Activated CD8-positive, alpha-beta memory T cell treated with anti-CD3 and anti-CD28 coated beads for 4 hours (primary cell): ENCODE measurements around the gene SFI1.
"Not testable (repeated sequence)": the region's sequence is repeated elsewhere in the genome, so short reads cannot be mapped to it uniquely, and the experiment has no call there.

Source experiments
- DNase-seq, 2 donors: peaks; one replicate each; pipeline ENCODE4 v3.0.0-alpha.2; 2020; ENCODE audit warnings: low read depth in 2 of 2

SFI1 gene

DNA sequence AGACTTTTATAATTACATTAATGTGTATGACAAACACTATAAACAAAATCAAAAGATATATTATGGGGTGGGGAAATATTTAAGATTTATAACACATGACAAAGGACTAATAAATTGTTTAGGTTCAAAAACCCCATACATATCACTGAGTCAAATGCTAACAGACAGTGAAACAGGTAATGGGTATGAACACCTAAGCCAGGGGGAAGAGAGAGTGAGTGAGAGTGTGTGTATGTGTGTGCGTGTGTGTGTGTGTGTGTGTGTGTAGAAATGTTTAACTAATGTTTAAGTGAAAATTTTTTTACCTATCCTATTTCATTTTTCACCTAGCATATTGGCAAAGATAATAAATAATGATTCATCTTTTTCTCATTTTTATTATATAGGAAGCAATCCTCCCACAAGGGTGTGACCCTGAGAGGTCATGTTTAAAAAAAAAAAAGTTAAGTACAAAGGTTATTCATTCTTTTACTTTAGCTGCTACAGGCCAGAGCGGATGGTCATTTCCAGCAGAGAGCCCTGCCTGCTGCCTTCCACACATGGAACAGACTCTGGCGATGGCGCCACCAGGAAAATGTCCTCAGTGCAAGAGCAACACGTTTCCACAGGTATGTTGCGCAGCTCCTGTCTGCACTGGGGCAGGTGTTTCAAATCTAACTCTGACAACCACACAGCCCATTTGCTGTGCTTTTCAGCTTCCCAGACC lies 92.8 kb downstream of the SFI1 start:
- no peak for DNase-seq

DNA sequence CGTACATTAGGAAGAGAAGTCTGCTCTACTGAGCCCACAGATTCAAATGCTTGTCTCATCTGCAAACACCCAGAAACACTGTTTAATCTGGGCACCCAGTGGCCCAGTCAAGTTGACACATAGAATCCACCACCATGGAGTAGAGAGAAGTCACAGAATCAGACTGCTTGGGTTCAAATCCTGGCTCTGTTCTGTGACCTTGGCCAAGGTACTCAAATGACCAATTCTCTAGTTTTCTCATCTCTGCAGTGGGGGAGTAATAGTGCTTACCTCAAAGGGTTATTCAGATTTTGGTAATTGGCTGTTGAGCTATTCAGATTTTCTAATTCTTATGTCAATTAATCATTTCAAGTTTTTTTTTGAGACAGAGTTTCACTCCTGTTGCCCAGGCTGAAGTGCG lies 93.8 kb downstream of the SFI1 start:
- DNase-seq = not testable (repeated sequence)

DNA sequence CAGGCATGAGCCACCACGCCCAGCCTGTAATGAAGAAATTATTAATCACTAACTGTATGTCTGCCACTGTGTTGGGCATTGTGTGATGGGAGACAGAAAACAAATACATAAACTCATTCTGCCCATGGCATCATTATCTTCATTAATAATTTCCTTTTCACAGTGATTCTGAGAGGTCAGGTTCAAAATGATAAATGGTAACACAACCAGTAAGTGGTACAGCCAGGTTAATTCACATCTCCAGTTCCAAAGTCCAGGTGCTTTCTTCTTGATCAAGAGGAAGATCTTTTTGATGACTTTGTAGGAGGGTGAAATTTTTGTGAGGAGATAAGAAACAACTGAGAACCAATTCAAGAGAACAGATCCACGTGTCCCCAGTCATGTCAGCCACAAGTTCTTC lies 98.9 kb downstream of the SFI1 start:
- no peak for DNase-seq

DNA sequence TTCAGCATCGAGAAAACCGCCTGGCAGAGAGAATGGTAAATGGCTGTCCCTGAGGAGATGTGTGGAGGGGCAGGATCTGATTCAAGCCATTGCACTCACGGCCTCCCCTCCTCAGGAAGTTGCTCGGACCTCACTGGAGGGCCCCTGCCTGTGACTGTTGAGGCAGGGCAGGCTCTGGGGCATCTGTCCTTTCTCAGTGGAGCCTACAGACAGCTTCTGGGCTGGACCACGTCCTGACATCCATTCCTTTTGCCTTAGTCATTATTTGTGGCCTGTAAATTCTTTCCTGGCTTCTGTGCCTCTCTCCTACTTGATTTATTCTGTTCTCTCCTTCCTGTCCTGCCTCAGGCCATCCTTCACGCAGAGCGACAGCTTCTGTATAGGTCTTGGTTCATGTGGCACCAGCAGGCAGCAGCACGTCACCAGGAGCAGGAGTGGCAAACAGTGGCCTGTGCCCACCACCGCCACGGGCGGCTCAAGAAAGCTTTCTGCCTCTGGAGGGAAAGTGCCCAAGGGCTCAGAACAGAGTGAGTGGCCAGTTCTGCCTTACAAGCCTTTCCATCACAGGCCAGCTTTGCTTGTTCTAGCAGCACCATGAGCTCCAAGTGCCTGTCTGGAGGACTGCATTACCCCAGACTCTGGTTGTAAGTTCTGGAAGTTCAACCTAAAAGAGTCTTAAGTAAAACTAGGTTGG lies 106.1 kb downstream of the SFI1 start:
- no peak for DNase-seq

DNA sequence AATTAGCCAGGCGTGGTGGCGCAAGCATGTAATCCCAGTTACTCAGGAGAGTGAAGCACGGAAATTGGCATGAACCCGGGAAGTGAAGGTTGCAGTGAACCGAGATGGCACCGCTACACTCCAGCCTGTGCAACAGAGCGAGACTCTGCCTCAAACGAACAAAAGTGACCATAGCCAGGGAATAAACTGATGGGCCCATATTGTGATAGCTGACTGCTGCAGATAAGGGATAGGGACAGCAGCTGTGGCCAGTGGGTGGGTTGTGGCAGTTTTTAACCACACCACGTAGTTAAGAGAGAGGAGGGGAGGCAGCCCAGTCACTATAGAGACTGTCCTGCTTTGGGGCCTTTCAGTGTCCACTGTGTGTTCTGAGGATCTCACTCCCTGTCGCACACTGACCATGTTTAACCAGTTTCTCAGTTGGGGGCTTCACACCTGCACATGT lies 106.8 kb downstream of the SFI1 start:
- no peak for DNase-seq

DNA sequence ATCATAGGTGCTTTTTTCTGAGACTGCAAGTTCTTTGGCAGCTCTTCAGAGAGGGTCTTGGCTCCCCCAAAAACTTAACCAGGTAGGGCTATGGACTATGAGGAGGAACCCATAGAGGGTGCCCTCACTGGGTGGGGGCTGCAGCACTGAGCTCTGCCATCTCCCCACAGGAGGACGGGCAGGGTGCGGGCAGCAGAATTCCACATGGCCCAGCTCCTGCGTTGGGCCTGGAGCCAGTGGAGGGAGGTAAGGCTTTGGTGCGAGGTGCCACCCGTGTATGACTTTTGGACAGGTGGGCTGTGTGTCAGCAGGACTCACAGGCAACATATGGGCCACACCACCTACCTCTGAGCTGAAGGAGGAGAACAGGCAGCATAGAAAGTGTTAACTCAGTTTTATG lies 107.2 kb downstream of the SFI1 start:
- no peak for DNase-seq

DNA sequence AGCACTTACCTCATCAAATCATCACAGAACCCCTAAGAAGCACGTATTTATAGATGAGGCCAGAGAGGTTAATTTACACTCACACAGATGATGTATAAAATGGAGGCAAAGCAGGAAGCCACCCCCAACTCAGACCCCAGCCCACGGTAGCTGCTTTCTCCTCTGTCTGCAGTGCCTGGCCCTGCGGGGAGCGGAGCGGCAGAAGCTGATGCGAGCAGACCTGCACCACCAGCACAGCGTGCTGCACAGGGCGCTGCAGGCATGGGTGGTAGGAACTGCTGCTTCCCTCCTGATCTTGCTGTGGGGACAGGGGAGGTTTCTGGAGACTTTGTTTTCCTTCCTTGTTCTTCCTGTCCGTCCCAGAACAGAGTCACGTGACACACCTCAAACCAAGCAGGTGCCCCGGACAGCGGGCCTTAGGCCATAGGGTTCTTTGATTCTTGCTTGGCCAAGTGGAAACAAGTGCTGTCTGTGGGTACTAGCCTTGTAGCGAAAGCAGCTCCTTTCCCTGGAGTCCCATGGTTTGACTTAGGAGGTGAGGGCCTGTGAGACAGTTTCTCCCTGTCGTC lies 107.9 kb downstream of the SFI1 start:
- no peak for DNase-seq

DNA sequence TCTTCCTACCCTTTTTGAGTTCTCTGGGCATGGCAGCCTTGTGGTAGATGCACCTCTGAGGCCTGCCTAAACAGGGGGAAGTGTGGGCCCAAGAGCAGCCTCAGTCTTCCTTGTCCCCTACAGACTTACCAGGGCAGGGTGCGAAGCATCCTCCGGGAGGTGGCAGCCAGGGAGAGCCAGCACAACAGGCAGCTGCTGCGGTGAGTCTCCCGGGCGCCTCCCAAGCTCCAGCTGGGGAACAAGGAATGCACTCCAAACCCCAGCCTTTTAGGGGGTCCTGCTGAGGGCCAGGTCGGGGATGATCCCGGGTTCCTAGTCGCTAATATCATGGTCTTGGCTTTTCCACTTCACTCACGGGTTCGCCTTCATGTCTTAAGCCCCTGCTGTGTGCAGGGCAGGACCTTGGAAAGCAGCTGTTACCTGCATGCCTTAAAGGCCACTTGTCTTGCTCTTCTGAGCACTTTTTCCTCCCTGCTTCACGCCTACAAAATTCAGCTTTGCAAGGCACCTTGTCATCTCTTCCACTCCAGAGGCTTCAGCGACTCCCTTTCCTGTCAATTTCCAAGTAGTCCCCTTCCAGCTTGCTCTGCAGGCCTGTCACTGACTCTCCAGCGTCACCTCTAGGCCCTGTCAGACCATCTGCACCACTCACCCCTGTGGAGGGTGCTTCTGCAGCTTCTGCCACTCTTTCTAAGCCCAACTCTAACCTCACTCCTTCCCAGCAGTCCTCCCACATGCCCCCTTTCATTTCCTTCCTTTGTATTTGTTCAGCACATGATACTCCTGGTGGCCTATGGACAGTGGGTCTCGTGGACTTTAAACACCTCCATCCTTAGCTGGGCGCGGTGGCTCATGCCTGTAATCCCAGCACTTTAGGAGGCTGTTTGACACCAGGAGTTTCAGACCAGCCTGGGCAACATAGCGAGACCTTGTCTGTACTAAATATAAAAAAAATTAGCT lies 108.7 kb downstream of the SFI1 start:
- DNase-seq = no peak

DNA sequence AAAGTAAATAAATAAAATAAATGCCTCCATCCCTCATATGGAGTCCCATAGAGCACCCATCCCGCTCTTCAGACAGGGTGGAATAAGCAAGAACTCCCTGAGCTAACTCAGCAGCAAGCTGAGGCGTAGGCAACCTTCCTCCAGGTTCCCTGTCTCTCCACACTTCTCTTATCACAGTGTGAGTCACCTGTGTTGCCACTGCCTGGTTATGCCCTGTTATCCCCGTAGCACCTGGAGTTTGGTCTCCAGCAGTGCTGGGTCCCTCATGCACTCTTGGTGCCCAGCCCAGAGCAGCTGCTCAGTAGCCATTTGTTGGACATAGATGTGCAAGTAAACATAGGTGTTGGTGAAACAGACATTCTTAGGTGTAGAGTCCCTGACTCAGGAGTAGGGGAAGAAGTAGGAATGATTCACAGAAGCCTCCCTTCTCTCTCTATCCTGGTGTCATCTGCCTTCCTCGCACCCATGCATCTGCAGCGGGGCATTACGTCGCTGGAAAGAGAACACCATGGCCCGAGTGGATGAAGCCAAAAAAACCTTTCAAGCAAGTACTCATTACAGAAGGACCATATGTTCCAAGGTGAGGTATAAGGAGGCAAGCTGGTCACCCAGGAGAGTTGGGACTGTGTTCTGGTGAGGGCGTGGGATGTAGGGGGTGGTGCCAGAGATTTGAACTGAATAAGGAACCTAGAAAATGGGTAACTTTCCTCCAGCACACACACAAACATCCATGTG lies 109.7 kb downstream of the SFI1 start:
- DNase-seq = no peak

DNA sequence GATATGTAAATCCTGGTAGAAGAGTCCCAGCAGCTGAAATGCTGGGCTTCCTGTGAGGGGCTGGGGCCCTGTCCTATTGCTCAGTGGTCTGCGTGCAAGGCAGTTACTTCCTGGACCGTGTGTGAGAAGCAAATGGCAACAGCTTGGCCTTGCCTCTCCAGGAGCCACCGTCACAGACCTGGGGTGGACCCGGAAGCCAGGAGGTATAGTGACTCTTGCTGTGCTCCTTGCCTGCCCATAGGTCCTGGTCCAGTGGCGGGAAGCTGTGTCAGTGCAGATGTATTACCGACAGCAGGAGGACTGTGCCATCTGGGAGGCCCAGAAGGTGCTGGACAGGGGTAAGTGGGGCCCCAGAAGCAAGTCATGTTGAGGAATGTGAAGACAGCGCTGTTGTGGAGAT lies 111.4 kb downstream of the SFI1 start:
- DNase-seq = no peak

DNA sequence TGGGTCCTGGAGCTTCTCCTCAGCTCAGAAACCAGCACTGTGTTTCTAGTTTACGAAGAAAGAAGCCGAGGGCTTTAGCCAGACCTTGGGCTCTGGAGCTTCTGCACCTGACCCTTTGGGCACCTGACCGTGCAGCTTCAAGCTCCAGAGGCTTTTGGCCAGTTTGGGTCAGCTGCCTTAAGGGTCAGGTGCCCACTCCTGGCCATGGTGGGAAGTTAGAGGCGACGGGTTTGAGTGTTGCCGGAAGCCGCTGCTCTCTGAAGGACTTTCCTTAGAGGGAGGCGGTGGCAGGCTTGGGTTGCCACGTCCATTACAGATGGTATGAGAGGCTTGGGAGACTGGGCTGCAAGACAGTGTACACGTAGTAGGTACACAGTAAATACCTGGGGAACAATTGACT lies 113.4 kb downstream of the SFI1 start:
- DNase-seq = no peak

DNA sequence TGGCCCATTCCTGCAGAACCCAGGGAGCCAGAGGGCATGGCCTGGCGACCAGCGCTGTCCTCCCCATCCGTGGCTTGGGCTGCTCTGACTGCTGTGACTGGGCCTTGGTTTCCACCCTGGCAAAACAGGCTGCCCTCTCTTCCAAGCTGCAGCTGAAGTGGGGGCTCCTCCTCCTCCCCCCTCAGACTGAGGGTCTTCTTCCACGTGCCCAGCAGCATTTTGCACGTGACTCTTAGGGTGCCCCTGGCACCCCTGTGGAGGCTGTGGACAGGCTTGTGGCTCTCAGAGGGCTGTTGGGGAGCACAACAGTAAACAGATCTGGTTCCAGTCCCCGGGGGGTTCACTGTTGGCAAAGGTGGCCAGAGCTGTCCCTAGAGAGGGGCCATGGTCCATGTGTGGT lies 114.3 kb downstream of the SFI1 start:
- DNase-seq = no peak

DNA sequence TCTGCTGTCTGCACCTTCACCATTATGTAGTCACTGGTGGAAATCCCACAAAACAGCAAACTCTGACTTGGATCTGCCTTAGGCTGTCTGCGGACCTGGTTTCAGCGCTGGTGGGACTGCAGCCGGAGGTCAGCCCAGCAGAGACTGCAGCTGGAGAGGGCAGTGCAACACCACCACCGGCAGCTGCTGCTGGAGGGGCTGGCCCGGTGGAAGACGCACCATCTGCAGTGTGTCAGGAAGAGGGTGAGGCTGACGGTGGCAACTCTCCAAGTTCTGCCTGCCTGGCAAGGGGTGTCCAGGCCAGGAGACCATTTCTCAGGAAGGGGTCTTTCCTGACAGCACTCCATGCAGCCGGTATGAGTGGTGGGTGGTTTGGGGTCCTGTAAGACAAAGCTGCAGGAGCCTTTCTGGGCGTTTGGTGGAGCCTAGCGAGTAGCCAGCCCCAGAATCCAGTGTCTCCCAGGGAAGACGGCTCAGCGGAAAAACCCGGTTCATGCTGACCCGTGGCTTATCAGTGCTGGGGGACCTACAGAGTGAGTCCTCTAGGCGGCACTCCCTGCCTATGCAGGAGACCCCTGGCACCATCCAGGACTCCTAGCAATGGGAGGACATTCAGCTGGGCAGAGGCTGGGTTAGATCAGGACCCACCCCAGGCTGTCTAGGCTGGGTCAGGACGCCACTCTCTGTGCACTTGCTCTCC lies 114.9 kb downstream of the SFI1 start:
- DNase-seq = no peak

DNA sequence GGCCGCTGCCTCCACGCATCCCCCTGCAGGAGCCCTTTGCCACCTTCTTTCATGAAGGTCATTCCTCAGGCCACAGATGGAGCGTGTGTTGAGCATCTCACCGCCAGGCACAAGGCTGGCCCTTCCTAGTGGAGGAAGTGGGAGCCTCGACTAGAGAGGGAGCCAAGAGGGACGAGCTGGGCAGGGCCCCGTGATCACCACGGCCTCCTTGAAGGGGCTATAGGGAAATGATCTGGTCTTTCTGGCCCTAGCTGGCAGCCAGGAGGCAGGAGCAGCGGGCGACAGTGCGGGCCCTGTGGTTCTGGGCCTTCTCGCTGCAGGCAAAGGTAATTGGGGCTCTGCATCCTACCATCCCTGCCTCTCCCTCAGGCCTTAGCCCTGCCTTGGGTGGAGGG lies 116.6 kb downstream of the SFI1 start:
- no peak for DNase-seq

DNA sequence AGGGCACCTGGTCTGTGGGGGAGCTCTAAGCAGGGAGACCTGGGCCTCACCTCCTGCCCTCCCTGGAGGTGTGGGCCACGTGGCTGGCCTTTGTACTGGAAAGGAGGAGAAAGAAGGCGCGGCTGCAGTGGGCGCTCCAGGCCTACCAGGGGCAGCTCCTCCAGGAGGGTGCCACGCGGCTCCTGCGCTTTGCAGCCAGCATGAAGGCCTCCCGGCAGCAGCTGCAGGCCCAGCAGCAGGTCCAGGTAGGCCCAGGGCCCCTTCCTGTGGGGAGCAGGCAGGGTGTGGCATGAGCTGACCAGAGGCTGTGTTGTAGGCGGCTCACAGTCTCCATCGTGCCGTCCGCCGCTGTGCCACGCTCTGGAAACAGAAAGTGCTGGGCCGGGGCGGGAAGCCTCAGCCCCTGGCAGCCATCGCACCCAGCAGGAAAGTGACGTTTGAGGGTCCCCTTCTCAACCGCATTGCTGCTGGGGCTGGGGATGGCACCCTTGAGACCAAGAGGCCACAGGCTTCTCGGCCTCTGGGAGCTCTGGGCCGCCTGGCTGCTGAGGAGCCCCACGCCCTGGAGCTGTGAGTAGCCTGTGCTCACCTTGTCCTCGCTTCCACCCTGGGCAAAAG lies 117.1 kb downstream of the SFI1 start:
- DNase-seq = no peak

DNA sequence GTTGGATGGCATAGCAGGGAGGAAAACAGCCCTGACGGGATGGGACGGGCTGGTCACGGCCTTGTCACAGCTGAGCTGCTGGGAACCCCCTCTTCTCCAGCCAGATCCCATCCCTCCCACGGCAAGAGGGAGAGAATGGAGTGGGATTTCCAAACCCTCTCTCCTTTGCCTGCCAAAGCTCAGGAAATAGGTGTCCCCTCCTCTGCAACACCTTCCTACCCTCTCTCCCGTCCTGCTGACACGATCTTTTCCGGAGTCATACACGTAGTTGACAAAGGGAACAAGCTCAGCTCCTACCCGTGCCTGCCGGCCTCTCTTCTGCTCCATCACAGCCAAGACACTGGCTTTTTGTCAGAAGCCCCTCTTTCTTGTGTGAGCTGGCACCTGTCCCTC lies 117.6 kb downstream of the SFI1 start:
- DNase-seq = no peak

DNA sequence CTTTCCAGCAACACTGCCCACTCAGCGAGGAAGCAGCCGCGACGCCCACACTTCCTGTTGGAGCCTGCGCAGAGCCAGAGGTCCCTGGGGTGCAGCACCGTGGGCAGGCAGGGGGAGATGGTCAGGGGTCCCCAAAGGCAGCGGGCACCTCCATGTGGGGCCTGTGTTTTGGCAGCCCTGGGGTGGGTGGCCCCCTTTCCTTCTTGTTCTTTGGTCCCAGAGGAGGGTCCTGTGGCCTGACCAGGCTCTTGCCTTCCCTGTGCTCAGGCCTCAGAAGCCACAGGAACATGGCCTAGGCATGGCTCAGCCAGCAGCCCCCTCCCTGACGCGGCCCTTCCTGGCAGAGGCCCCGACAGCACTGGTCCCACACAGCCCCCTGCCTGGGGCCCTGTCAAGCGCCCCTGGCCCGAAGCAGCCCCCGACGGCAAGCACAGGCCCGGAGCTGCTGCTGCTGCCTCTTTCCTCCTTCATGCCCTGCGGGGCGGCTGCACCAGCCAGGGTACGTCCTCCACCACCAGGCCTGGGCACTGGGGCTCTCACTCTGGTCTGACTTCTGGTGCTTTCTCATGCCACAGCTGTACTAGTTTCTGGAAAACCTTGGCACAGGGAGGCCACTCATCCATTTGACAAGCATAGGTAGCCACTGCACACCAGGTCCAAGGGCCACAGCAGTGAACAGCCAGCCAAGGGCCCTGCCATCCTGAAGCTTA lies 118.6 kb downstream of the SFI1 start:
- no peak for DNase-seq

DNA sequence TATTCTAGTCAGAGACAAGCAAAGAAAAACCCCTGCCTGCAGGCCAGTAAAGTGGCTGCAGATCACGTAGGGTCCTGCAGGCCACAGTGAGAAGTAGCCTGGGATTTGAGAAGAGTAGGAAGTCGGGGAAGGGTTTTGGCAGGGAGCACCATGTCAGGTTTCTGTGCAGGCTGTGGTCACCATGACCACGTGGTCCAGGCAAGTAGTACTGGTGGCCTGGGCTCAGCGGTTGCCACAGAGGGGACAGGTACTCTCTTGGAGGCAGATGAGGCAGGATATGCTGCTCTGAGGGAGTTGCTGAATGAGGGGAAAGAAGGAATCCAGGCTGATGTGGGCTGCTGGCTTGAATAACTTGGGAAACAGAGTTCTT lies 119.1 kb downstream of the SFI1 start:
- no peak for DNase-seq

DNA sequence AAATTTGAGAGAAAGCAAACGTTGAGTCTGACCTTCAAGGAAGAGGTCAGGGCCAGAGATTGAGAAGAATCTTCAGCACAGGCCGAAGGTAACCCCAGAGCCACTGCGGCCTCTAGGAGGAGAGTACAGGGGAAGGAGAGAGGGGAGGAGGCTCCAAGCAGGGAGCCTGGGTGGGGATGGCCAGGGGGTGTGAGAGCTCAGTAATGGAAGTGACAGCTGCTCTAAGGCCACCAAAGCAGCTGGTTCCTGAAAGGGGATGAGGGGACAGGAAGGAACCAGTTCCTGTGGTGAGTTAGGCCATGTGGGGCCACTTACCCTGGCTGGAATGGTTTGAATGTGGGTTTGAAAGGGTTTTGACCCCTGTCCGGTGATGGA lies 119.6 kb downstream of the SFI1 start:
- no peak for DNase-seq
